ENCODE results near the gene APBB2. TPM values are rescaled to one million over a fixed set of nuclear protein-coding genes. Genes with fewer than 3 reads are reported as not detected.
"Not testable (repeated sequence)": the region's sequence is repeated elsewhere in the genome, so short reads cannot be mapped to it uniquely, and the experiment has no call there.

The APBB2 gene
- total RNA-seq, 1 experiment from 2014 or later, result 29.7 TPM

- in situ Hi-C loops (cut with HindIII; ENCODE audit: low sequenced_read_pairs), result loop anchor here (25.0 kb wide), 1 partner anchor 272 kb away; the partner anchor contains the start of gene APBB2
- DNase-seq (ENCODE audit: low spot score), result no peak
Measured at GRCh38 chr4:40940756-40941155, 273.6 kb downstream of the APBB2 start.

GRCh38 chr4:40940317-40940741 lies 274.0 kb downstream of the APBB2 start:
- no peak for DNase-seq (ENCODE audit: low spot score)
- in situ Hi-C loops (cut with HindIII; ENCODE audit: low sequenced_read_pairs), result loop anchor here (25.0 kb wide), 1 partner anchor 272 kb away; the partner anchor contains the start of gene APBB2

GRCh38 chr4:40939856-40940255 lies 274.5 kb downstream of the APBB2 start:
- no peak for DNase-seq (ENCODE audit: low spot score)
- in situ Hi-C loops (cut with HindIII; ENCODE audit: low sequenced_read_pairs), result loop anchor here (25.0 kb wide), 1 partner anchor 272 kb away; the partner anchor contains the start of gene APBB2

GRCh38 chr4:40938337-40938736 lies 276.0 kb downstream of the APBB2 start:
- in situ Hi-C loops (cut with HindIII; ENCODE audit: low sequenced_read_pairs), result loop anchor here (25.0 kb wide), 1 partner anchor 274 kb away; the partner anchor contains the start of gene APBB2
- no peak for DNase-seq (ENCODE audit: low spot score)

- in situ Hi-C loops (cut with HindIII; ENCODE audit: low sequenced_read_pairs), result loop anchor here (25.0 kb wide), 1 partner anchor 275 kb away; the partner anchor contains the start of gene APBB2
Measured at GRCh38 chr4:40937140-40937725, 277.1 kb downstream of the APBB2 start.

GRCh38 chr4:40934676-40935075 lies 279.7 kb downstream of the APBB2 start:
- in situ Hi-C loops (cut with HindIII; ENCODE audit: low sequenced_read_pairs), result loop anchor here (25.0 kb wide), 1 partner anchor 278 kb away; the partner anchor contains the start of gene APBB2
- no peak for DNase-seq (ENCODE audit: low spot score)

More at GRCh38 chr4:40937140-40937725, 277.1 kb downstream of the APBB2 start:
- DNase-seq (ENCODE audit: low spot score), result no peak

- in situ Hi-C loops (cut with HindIII; ENCODE audit: low sequenced_read_pairs), result loop anchor here (25.0 kb wide), 1 partner anchor 279 kb away; the partner anchor contains the start of gene APBB2
Measured at GRCh38 chr4:40933272-40934053, 280.9 kb downstream of the APBB2 start.

GRCh38 chr4:40931841-40932240 lies 282.5 kb downstream of the APBB2 start:
- DNase-seq (ENCODE audit: low spot score), result no peak
- in situ Hi-C loops (cut with HindIII; ENCODE audit: low sequenced_read_pairs), result loop anchor here (25.0 kb wide), 1 partner anchor 280 kb away; the partner anchor contains the start of gene APBB2

More at GRCh38 chr4:40933272-40934053, 280.9 kb downstream of the APBB2 start:
- peak; percentile 7 for DNase-seq (ENCODE audit: low spot score)

- in situ Hi-C loops (cut with HindIII; ENCODE audit: low sequenced_read_pairs), result loop anchor here (25.0 kb wide), 1 partner anchor 281 kb away; the partner anchor contains the start of gene APBB2
Measured at GRCh38 chr4:40931238-40931637, 283.1 kb downstream of the APBB2 start.

GRCh38 chr4:40927074-40927473 lies 287.3 kb downstream of the APBB2 start:
- no peak for DNase-seq (ENCODE audit: low spot score)
- in situ Hi-C loops (cut with HindIII; ENCODE audit: low sequenced_read_pairs), result loop anchor here (25.0 kb wide), 1 partner anchor 285 kb away; the partner anchor contains the start of gene APBB2

More at GRCh38 chr4:40931238-40931637, 283.1 kb downstream of the APBB2 start:
- DNase-seq (ENCODE audit: low spot score), result no peak

- in situ Hi-C loops (cut with HindIII; ENCODE audit: low sequenced_read_pairs), result loop anchor here (25.0 kb wide), 1 partner anchor 288 kb away; the partner anchor contains the start of gene APBB2
- DNase-seq (ENCODE audit: low spot score), result no peak
Measured at GRCh38 chr4:40924793-40925117, 289.6 kb downstream of the APBB2 start.

- in situ Hi-C loops (cut with HindIII; ENCODE audit: low sequenced_read_pairs), result no loop called here
- peak; percentile 24 for DNase-seq (ENCODE audit: low spot score)
Measured at GRCh38 chr4:40924096-40924792, 290.1 kb downstream of the APBB2 start.

GRCh38 chr4:40923316-40924095 lies 290.8 kb downstream of the APBB2 start:
- peak; percentile 97 for DNase-seq (ENCODE audit: low spot score)
- in situ Hi-C loops (cut with HindIII; ENCODE audit: low sequenced_read_pairs), result no loop called here

GRCh38 chr4:40919976-40920375 lies 294.4 kb downstream of the APBB2 start:
- DNase-seq (ENCODE audit: low spot score); in situ Hi-C loops (cut with HindIII; ENCODE audit: low sequenced_read_pairs): not testable (repeated sequence)

GRCh38 chr4:40918330-40918729 lies 296.0 kb downstream of the APBB2 start:
- peak; percentile 47 for DNase-seq (ENCODE audit: low spot score)
- in situ Hi-C loops (cut with HindIII; ENCODE audit: low sequenced_read_pairs), result no loop called here

- in situ Hi-C loops (cut with HindIII; ENCODE audit: low sequenced_read_pairs), result no loop called here
- peak; percentile 25 for DNase-seq (ENCODE audit: low spot score)
Measured at GRCh38 chr4:40916880-40917279, 297.5 kb downstream of the APBB2 start.

- in situ Hi-C loops (cut with HindIII; ENCODE audit: low sequenced_read_pairs), result no loop called here
Measured at GRCh38 chr4:40916218-40916555, 298.2 kb downstream of the APBB2 start.

More at GRCh38 chr4:40916218-40916555, 298.2 kb downstream of the APBB2 start:
- no peak for DNase-seq (ENCODE audit: low spot score)

All from G401 (cell line).